ENCODE data around the gene RASSF3.

RASSF3 gene

DNA sequence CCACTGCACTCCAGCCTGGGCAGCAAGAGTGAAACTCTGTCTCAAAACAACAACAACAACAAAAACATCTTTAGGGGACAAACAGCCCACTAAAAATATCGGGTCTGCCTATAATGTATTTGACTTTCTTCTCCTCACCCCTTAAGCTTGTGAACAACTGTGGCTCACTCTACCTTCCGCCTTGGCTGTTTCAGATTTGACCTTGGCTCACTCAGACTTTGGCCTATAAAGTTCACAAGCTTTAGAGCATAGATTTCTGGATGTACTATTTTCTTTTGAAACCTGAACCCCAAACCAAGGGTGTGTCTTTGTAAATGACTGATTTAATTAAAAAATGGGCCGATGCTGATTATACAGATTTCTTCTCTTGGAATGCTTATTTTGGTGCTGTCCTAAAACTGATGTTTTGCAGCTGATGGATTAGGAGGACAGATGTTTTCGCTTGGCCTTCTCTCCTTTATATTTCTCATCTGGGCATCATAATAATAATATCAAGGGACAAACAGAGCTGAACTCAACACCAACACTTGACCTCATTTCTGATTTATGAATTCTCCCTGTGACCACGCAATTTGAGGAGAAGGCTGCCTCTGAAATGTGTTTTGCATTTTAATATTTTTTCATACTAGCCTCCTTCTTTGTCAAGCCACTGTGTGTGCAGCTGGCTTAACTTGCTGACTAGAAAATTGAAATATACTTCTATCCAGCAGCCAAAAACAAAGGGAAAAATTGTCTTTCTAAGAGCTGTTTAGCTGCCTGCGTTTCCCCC lies 40.2 kb upstream of the RASSF3 start:
- TF ChIP-seq, protein P1, sequence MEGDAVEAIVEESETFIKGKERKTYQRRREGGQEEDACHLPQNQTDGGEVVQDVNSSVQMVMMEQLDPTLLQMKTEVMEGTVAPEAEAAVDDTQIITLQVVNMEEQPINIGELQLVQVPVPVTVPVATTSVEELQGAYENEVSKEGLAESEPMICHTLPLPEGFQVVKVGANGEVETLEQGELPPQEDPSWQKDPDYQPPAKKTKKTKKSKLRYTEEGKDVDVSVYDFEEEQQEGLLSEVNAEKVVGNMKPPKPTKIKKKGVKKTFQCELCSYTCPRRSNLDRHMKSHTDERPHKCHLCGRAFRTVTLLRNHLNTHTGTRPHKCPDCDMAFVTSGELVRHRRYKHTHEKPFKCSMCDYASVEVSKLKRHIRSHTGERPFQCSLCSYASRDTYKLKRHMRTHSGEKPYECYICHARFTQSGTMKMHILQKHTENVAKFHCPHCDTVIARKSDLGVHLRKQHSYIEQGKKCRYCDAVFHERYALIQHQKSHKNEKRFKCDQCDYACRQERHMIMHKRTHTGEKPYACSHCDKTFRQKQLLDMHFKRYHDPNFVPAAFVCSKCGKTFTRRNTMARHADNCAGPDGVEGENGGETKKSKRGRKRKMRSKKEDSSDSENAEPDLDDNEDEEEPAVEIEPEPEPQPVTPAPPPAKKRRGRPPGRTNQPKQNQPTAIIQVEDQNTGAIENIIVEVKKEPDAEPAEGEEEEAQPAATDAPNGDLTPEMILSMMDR (IDR thresholded peaks at IDR 0.05; ENCODE audit: low read depth, low read length) = no peak

DNA sequence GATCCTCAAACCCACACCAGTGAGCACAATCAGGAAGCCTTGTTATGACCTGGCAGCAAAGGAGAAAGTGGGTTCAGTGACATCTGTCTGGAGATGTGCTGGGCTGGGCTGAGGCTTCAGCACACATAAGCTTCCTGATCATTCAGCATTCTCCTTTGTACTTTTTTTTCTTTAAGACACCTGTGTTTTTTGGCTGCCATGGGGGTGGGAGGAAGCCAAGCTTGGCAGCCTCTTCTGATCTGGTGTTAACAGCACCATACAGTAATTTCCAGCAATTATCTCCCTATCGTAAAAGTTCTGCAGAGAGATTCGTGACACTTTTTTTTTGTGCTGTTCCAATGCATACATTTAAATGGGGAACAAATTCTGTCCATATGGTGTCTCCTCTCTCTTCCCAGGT lies 38.9 kb upstream of the RASSF3 start:
- no peak overlapping the region for H3K4me3 ChIP-seq (ENCODE audit: low read depth, low read length)
- TF ChIP-seq, protein P1 (IDR thresholded peaks at IDR 0.05; ENCODE audit: low read depth, low read length) = no peak

More for the DNA sequence above, 40.2 kb upstream of the RASSF3 start:
- no peak overlapping the region for H3K4me3 ChIP-seq (ENCODE audit: low read depth, low read length)

DNA sequence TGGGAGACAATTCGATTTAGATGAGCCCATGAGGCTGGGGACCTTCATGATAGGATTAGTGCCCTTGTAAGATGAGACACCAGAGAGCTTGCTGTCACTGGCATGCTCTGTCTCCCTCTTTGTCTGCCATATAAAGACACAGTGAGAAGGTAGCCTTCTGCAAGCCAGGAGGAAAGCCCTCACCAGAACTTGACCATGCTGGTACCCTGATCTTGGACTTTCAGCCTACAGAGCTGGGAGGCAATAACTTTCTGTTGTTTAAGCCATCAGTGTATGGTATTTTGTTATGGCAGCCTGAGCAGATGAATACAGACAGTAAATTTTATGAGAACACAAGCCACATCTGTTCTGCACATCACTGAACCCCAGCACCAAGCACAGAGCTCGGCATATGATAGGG lies 38.1 kb upstream of the RASSF3 start:
- no peak overlapping the region for H3K4me3 ChIP-seq (ENCODE audit: low read depth, low read length)
- TF ChIP-seq, protein P1 (IDR thresholded peaks at IDR 0.05; ENCODE audit: low read depth, low read length) = no peak

DNA sequence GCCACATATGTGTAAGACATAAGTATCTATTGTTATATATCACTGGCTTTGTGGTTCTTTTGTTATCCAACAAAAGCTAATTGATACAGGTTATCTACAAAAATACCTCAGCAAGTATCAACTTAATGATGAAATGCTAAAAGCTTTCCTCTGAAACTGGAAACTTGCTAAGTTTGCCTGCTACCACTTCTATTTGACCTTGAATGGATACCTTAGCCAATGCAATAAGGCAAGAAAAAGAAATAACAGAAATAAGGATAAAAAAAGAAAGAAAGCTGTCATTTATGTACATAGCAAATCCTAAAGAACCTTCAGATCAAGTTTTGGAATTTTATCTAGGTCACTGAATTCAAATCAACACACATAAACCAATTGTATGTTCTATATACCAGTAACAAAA lies 35.5 kb upstream of the RASSF3 start:
- H3K4me3 ChIP-seq (ENCODE audit: low read depth, low read length) = no peak overlapping the region
- TF ChIP-seq, protein P1 (IDR thresholded peaks at IDR 0.05; ENCODE audit: low read depth, low read length) = no peak

DNA sequence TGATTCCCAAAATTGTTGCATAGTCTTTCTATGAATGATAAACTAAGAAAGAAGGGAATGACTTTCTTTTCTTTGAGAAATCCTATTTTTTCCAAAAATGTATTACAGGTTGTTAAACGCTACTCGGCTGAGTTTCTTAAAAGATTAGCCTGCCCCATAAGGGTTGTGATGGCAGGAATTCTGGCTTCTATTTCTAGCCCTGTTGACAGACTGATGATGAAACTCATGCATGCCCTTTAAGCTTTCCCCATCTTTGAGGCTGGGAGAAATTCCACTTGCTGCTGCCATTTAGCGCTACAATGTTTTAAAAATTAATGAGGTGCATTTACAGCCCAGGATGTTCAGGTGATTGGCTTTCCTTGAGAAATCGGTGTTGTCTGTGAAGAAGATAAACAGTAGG lies 33.2 kb upstream of the RASSF3 start:
- TF ChIP-seq, protein P1 (IDR thresholded peaks at IDR 0.05; ENCODE audit: low read depth, low read length) = no peak
- H3K4me3 ChIP-seq (ENCODE audit: low read depth, low read length) = no peak overlapping the region

DNA sequence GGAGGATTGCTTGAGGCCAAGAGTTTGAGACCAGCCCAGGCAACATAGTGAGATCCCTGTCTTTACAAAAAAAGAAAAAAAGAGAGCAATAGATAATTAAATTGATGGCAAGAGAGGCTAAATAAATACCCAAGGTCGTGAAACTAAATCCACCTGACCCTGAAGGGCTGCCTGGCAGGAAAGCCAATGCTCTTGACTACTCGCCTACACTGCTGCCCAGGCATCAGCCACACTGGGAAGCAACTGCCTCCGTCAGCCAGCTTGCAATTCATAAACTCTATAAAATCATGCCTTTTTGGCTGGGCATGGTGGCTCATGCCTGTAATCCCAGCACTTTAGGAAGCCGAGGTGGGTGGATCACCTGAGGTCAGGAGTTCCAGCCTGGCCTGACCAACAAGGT lies 31.7 kb upstream of the RASSF3 start:
- TF ChIP-seq, protein P1 (IDR thresholded peaks at IDR 0.05; ENCODE audit: low read depth, low read length) = no peak

DNA sequence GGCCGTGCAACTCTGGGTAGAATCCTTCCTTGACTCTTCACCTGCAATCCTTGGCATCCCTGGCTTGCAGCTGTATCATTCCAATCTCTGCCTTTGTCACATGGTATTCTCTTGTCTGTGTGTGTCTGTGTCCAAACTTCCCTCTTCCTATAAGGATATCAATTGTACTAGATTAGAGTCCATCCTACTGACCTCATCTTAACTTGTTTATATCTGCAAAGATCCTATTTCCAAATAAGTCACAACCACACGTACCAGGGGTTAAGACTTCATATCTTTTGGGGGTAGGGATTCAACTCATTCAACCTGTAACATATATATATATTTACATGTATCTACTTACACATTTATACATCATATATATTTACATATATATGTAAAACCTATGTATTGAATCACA lies 29.6 kb upstream of the RASSF3 start:
- TF ChIP-seq, protein P1 (IDR thresholded peaks at IDR 0.05; ENCODE audit: low read depth, low read length) = no peak
- H3K4me3 ChIP-seq (ENCODE audit: low read depth, low read length) = no peak overlapping the region

More for the DNA sequence above, 31.7 kb upstream of the RASSF3 start:
- H3K4me3 ChIP-seq (ENCODE audit: low read depth, low read length) = no peak overlapping the region
